H1 (cell line): Measurements from ENCODE around the gene TSEN2. TPM values are rescaled to one million over a fixed set of nuclear protein-coding genes. Genes with fewer than 3 reads are reported as not detected.

ENCODE experiments used
- CTCF ChIA-PET: fragments of 300-600 bp; sonication (Branson Sonifier 250); formaldehyde crosslinking; loops from one replicate; lab custom pipeline; 2021; ENCODE audit not compliant: partially characterized antibody; lab: Charles Lee
- POLR2A ChIA-PET: fragments of 300-600 bp; sonication (Branson Sonifier 250); formaldehyde crosslinking; loops from one replicate; lab custom pipeline; 2021; ENCODE audit warnings: inconsistent platforms; ENCODE audit not compliant: partially characterized antibody; lab: Charles Lee
- DNase-seq, 2 experiments: peaks; one replicate each; pipeline versions ENCODE4 v3.0.0 to v3.0.0-alpha.2; 2010 to 2022; ENCODE audit warnings: low spot score in 2 of 2, low read depth in 1 of 2, mixed read lengths in 1 of 2
- FAIRE-seq: peaks from 2 replicates; lab custom pipeline; 2011; peaks lifted over from hg19 to GRCh38; lab: Jason Lieb, UNC
- H2AFZ ChIP-seq: 2 replicates; pipeline ENCODE4 v1.8.1; 2012; ENCODE audit warnings: low read length, inconsistent platforms
- H2AK5ac ChIP-seq: 2 replicates; pipeline ENCODE4 v1.6.1; 2013; ENCODE audit warnings: low read depth, low read length
- H2BK120ac ChIP-seq: replicated peaks from 2 replicates; pipeline ENCODE3; 2013; ENCODE audit warnings: low read depth, low read length, inconsistent platforms
- H2BK12ac ChIP-seq: 2 replicates; pipeline ENCODE4 v1.6.1; 2013; ENCODE audit warnings: low read depth, low read length
- H2BK15ac ChIP-seq: 2 replicates; pipeline ENCODE4 v1.6.1; 2013; ENCODE audit warnings: low read length
- H2BK20ac ChIP-seq: 2 replicates; pipeline ENCODE4 v1.6.1; 2013; ENCODE audit warnings: low read length
- H2BK5ac ChIP-seq: 2 replicates; pipeline ENCODE4 v1.6.1; 2013; ENCODE audit warnings: low read depth, low read length
- H3K14ac ChIP-seq: 2 replicates; pipeline ENCODE4 v1.6.1; 2013; ENCODE audit warnings: inconsistent platforms; ENCODE audit not compliant: insufficient read length
- H3K18ac ChIP-seq: 2 replicates; pipeline ENCODE4 v1.6.1; 2013; ENCODE audit warnings: low read length; ENCODE audit errors: extremely low read depth
- H3K23ac ChIP-seq: 2 replicates; pipeline ENCODE4 v1.6.1; 2013; ENCODE audit warnings: inconsistent platforms; ENCODE audit not compliant: insufficient read length
- H3K23me2 ChIP-seq: 2 replicates; pipeline ENCODE4 v1.6.1; 2013; ENCODE audit warnings: low read depth, low read length
- H3K27ac ChIP-seq: 2 replicates; pipeline ENCODE4 v1.6.1; 2011; ENCODE audit warnings: low read depth, low read length, inconsistent platforms
- H3K27me3 ChIP-seq, 4 experiments: replicated peaks in 1 of 4; 1 replicate in 1 of 4; 2 replicates in 3 of 4; pipeline versions ENCODE4 v1.6.1 to v1.8.1; 2011 to 2013; ENCODE audit warnings: low read length in 3 of 4, mild to moderate bottlenecking in 3 of 4, inconsistent platforms in 2 of 4, mixed read lengths in 2 of 4, moderate library complexity in 1 of 4; ENCODE audit not compliant: control insufficient read depth in 3 of 4, insufficient read depth in 3 of 4; ENCODE audit errors: extremely low read depth in 1 of 4
- H3K36me3 ChIP-seq, 4 experiments: 2 replicates each; pipeline versions ENCODE4 v1.6.1 to v1.8.1; 2011 to 2013; ENCODE audit warnings: mild to moderate bottlenecking in 4 of 4, low read length in 3 of 4, moderate library complexity in 2 of 4, control low read depth in 1 of 4, inconsistent platforms in 1 of 4; ENCODE audit not compliant: insufficient read depth in 4 of 4, control insufficient read depth in 2 of 4
- H3K4ac ChIP-seq: replicated peaks from 2 replicates; pipeline ENCODE3; 2013; ENCODE audit warnings: low read length, low read depth, mixed read lengths, inconsistent platforms; ENCODE audit not compliant: insufficient read length
- H3K4me1 ChIP-seq, 4 experiments: replicated peaks in 1 of 4; 1 replicate in 1 of 4; 2 replicates in 3 of 4; pipeline versions ENCODE4 v1.6.1 to v1.8.1; 2011 to 2013; ENCODE audit warnings: low read length in 3 of 4, inconsistent platforms in 2 of 4, mixed read lengths in 1 of 4; ENCODE audit not compliant: insufficient read depth in 4 of 4, control insufficient read depth in 3 of 4
- H3K4me2 ChIP-seq, 2 experiments: 2 replicates each; pipeline versions ENCODE4 v1.6.1 to v1.8.1; 2011 to 2013; ENCODE audit warnings: low read depth in 2 of 2, low read length in 2 of 2, control low read depth in 1 of 2, inconsistent platforms in 1 of 2, mild to moderate bottlenecking in 1 of 2; ENCODE audit not compliant: insufficient read depth in 1 of 2
- H3K4me3 ChIP-seq, 4 experiments: fragments of 200-600, 300-600 bp in 1 of 4; sonication (generic), shearing (Covaris generic), sonication (Bioruptor Twin) in 1 of 4; 2 replicates each; pipeline versions ENCODE4 v1.5.1 to v1.8.1; 2011 to 2016; ENCODE audit warnings: low read length in 4 of 4, low read depth in 3 of 4, control low read depth in 2 of 4, inconsistent platforms in 2 of 4, mild to moderate bottlenecking in 2 of 4, mixed read lengths in 1 of 4, moderate library complexity in 1 of 4; ENCODE audit not compliant: insufficient read depth in 2 of 4; ENCODE audit errors: extremely low read depth in 1 of 4
- H3K56ac ChIP-seq: replicated peaks from 2 replicates; pipeline ENCODE3; 2013; ENCODE audit warnings: low read depth, mild to moderate bottlenecking, mixed read lengths, low read length, inconsistent platforms; ENCODE audit not compliant: insufficient read length
- H3K79me1 ChIP-seq: 2 replicates; pipeline ENCODE4 v1.6.1; 2013; ENCODE audit warnings: low read depth, low read length, control low read depth
- H3K79me2 ChIP-seq, 2 experiments: 2 replicates each; pipeline versions ENCODE4 v1.6.1 to v1.8.1; 2012 to 2013; ENCODE audit warnings: low read length in 2 of 2, mild to moderate bottlenecking in 2 of 2, inconsistent platforms in 1 of 2; ENCODE audit not compliant: insufficient read depth in 2 of 2, control insufficient read depth in 1 of 2
- H3K9ac ChIP-seq, 4 experiments: replicated peaks in 1 of 4; 1 replicate in 1 of 4; 2 replicates in 3 of 4; pipeline versions ENCODE4 v1.6.1 to v1.8.1; 2011 to 2013; ENCODE audit warnings: low read depth in 3 of 4, low read length in 3 of 4, control low read depth in 2 of 4, mild to moderate bottlenecking in 2 of 4, moderate library complexity in 2 of 4, inconsistent platforms in 1 of 4; ENCODE audit errors: extremely low read depth in 1 of 4
- H3K9me3 ChIP-seq, 2 experiments: 2 replicates each; pipeline versions ENCODE4 v1.6.1 to v1.8.1; 2012 to 2013; ENCODE audit warnings: mild to moderate bottlenecking in 2 of 2, moderate library complexity in 2 of 2, control low read depth in 1 of 2, inconsistent platforms in 1 of 2, low read depth in 1 of 2, low read length in 1 of 2, mixed read lengths in 1 of 2; ENCODE audit not compliant: insufficient read depth in 2 of 2
- H4K20me1 ChIP-seq, 2 experiments: replicated peaks in 1 of 2; 2 replicates each; pipeline versions ENCODE3 to v1.8.1; 2011 to 2013; ENCODE audit warnings: inconsistent platforms in 2 of 2, low read length in 2 of 2, mild to moderate bottlenecking in 1 of 2; ENCODE audit not compliant: insufficient read depth in 2 of 2, control insufficient read depth in 1 of 2
- H4K5ac ChIP-seq: 2 replicates; pipeline ENCODE4 v1.6.1; 2013; ENCODE audit warnings: low read length, low read depth, mixed read lengths, inconsistent platforms; ENCODE audit not compliant: insufficient read length
- H4K8ac ChIP-seq: 2 replicates; pipeline ENCODE4 v1.8.0; 2013; ENCODE audit warnings: mild to moderate bottlenecking, moderate library complexity, low read length, inconsistent platforms; ENCODE audit not compliant: insufficient read depth; ENCODE audit errors: extremely low read depth
- H4K91ac ChIP-seq: replicated peaks from 2 replicates; pipeline ENCODE3; 2013; ENCODE audit warnings: low read length, mixed read lengths, inconsistent platforms; ENCODE audit not compliant: insufficient read length
- ASH2L ChIP-seq: fragments of 200-600, 300-600 bp; sonication (generic); IDR thresholded peaks from one replicate; pipeline ENCODE4 v1.7.1; 2017; ENCODE audit warnings: low read length
- BACH1 ChIP-seq: IDR thresholded peaks from 2 replicates; pipeline ENCODE4 v1.6.1; 2012; ENCODE audit warnings: low read length, improper control_type of control experiment
- GTF2F1 ChIP-seq: IDR thresholded peaks from 2 replicates; pipeline ENCODE4 v1.6.1; 2012; ENCODE audit warnings: low read depth, low read length, improper control_type of control experiment, borderline replicate concordance
- SIN3A ChIP-seq, 2 experiments: IDR thresholded peaks in 1 of 2; conservative IDR thresholded peaks in 1 of 2; 2 replicates each; pipeline ENCODE4 v1.6.1; 2011 to 2012; ENCODE audit warnings: low read length in 2 of 2, improper control_type of control experiment in 1 of 2, low read depth in 1 of 2, mild to moderate bottlenecking in 1 of 2
- TEAD4 ChIP-seq: IDR thresholded peaks from 2 replicates; pipeline ENCODE4 v1.6.1; 2012; ENCODE audit warnings: low read depth, low read length, inconsistent platforms, mixed read lengths
- WGBS, 2 experiments: shearing (Covaris generic) in 1 of 2; methylation state at CpG; one replicate each; pipeline versions ENCODE4 v1.1.6 to v1.1.7; 2013 to 2015; ENCODE audit warnings: low lambda C conversion rate in 2 of 2, mixed read lengths in 2 of 2, inconsistent platforms in 1 of 2, low coverage in 1 of 2, missing lambda C conversion rate in 1 of 2; ENCODE audit not compliant: insufficient replicate concordance in 2 of 2, insufficient coverage in 1 of 2, insufficient read length in 1 of 2; ENCODE audit errors: extremely low coverage in 1 of 2, missing lambda C conversion rate in 1 of 2; 5-methylcytosine and 5-hydroxymethylcytosine counted together
- polyA plus RNA-seq, 7 experiments: library from polyadenylated mRNA; depleted of rRNA in 3 of 7; stranded (reverse) in 5 of 7; unstranded in 2 of 7; fragments of >200 nt in 5 of 7; fragments of 200-250 nt in 2 of 7; gene quantifications; 1 replicate in 5 of 7; 2 replicates in 1 of 7; 4 replicates in 1 of 7; pipeline versions ENCODE4 v1.2.1 to v1.2.3, GENCODE V29; 2011 to 2013; ENCODE audit warnings: missing spikeins in 2 of 7, mixed read lengths in 2 of 7
- total RNA-seq: library from RNA; stranded (reverse); fragmentation: NEBNext Ultra II Directional; extraction: Animal tissue kit (Norgen Biotek cat#: 25700); gene quantifications from 2 replicates; pipeline ENCODE4 v1.2.1, GENCODE V29; 2021

TSEN2 gene
- total and polyA plus RNA-seq, 2 of the 8 experiments (the other 6 are each of a cell fraction or from before 2014, with no cell fraction given) = 16.1 to 22.4 TPM

- no peak overlapping the region for H3K4ac ChIP-seq
- H3K9ac ChIP-seq = no peak overlapping the region
- DNase-seq (no peak), FAIRE-seq (no peak)
- H3K14ac ChIP-seq = no peak overlapping the region
- H3K79me2 ChIP-seq = no peaks in the 10 kb centered on the region
- POLR2A ChIA-PET = no interaction called here
- no peak for TF ChIP-seq BACH1
- TF ChIP-seq GTF2F1 = no peak
- TF ChIP-seq TEAD4 = no peak
- no peak for TF ChIP-seq SIN3A (conservative IDR thresholded peaks at IDR 0.05 in 1 of 2, IDR thresholded peaks at IDR 0.05 in 1 of 2; ENCODE audit: low read depth in 1 of 2, low read length in 2 of 2)
- TF ChIP-seq ASH2L = no peak
- no peak overlapping the region for H3K56ac ChIP-seq
- H2AFZ ChIP-seq = no peak overlapping the region
- H3K4me1 ChIP-seq = 0 out of 7 replicates have a peak, but pooled peaks cover 0 to 2% (median 0%) of the 10 kb centered on the region in 4 experiments
- CTCF ChIA-PET = interaction anchor here (0.7 to 1.5 kb wide), 4 partner anchors 10 to 327 kb away, joined by 3 to 5 read pairs (median 4); no protein-coding TSS in a partner anchor
- H2BK15ac ChIP-seq = no peak overlapping the region
- H2BK5ac ChIP-seq = no peak overlapping the region
- no peak overlapping the region for H4K5ac ChIP-seq
- H3K27ac ChIP-seq = no peak overlapping the region
- H4K8ac ChIP-seq = no peak overlapping the region
- H3K18ac ChIP-seq = no peak overlapping the region
- 79% methylated on average over 9 of the region's 9 CpGs; no CpG with 5 or more reads in 1 of the 2 experiments for WGBS, 2 experiments
- H3K23ac ChIP-seq = no peak overlapping the region
- no peak overlapping the region for H3K4me3 ChIP-seq
- H3K9me3 ChIP-seq = no peaks in the 10 kb centered on the region
- no peak overlapping the region for H2AK5ac ChIP-seq
- H3K36me3 ChIP-seq = no peaks in the 10 kb centered on the region
- no peaks in the 10 kb centered on the region for H3K23me2 ChIP-seq
- no peaks in the 10 kb centered on the region for H3K27me3 ChIP-seq
- H2BK12ac ChIP-seq = no peak overlapping the region
- no peaks in the 10 kb centered on the region for H4K20me1 ChIP-seq
- no peak overlapping the region for H2BK20ac ChIP-seq
- H4K91ac ChIP-seq = no peak overlapping the region
- no peak overlapping the region for H2BK120ac ChIP-seq
- H3K79me1 ChIP-seq = no peaks in the 10 kb centered on the region
- no peak overlapping the region for H3K4me2 ChIP-seq
These were observed 21.9 kb upstream of the TSEN2 start for GRCh38 chr3:12462159-12462947.
